DMS 273 (cell line): Measurements from ENCODE around the gene ANAPC16.
"Not testable (repeated sequence)": the region's sequence is repeated elsewhere in the genome, so short reads cannot be mapped to it uniquely, and the experiment has no call there.

ENCODE experiments used
- DNase-seq: peaks from one replicate; lab custom pipeline; 2025; ENCODE audit not compliant: unreplicated experiment; lab: John Stamatoyannopoulos, UW

Gene ANAPC16

DNA sequence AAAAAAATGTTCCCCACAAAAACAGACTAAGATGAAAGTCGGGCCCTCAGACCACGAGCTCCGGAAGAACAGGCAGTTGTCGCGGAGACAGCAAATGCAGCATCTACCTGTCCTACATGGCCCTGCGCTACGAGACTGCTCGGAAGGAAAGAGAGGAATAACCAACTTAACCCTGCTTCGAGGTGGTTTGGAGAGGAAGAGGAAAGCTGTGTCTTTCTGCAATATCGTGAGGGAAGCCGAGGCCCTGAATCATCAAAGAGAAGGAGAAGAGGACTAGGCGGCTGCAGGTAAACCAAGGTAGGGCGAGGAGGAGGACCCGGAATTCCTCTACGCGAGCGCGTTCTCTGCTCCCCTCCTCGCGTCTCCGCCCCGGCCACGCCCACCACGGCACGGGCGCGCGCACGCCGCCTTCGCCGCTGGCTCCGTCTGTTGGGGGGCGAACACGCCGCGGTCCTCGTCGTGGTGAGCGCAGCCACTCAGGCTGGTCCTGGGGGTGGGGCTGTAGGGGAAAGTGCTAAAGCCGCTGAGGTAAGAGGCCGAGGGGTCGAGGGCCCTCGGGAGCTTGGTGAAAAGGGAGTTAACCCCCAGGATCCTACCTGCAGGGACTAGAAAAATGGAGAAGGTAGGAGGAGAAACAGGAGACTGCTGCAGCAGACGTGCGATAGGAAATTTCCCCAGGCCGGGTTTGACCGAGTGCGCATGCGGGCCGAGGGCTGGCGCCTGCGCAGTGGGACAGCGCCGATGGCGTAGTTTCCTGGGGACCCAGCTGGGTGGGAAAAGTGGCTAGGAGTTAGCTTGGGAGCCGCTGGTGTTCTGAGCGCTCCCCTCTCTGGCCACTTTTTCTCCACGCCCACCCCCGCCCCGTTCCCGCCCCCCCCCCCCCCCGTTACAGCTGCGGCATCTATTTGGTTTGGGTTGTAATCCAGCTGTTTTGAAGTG lies at the start of gene ANAPC16, which contains the start of gene ASCC1:
Gene ANAPC16 (plus strand): TSS at position 402 of the 939 bp plus-strand sequence. CDS start 7,903 bp downstream, outside the sequence.
Gene ASCC1 (minus strand): TSS at position 666 of the 939 bp plus-strand sequence. CDS start 2,978 bp downstream, outside the sequence.
- peak; percentile 93 for DNase-seq

DNA sequence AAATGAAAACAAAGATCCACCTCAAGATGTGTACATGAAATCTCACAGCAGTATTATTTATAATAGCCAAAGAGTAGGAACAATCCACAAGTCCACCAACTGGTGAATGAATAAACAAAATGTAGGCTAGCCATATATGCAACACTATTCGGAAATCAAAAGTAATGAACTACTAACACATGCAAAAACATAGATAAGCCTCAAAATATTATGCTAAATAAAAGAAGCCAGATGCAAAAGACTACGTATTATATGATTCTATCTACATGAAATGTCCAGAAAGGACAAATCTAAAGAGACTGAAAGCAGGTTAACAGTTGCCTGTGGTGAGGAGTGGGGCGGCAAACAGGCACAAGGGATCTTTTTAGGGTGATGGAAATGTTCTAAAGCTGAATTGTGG lies 48.7 kb upstream of the ANAPC16 start:
- no peak for DNase-seq

DNA sequence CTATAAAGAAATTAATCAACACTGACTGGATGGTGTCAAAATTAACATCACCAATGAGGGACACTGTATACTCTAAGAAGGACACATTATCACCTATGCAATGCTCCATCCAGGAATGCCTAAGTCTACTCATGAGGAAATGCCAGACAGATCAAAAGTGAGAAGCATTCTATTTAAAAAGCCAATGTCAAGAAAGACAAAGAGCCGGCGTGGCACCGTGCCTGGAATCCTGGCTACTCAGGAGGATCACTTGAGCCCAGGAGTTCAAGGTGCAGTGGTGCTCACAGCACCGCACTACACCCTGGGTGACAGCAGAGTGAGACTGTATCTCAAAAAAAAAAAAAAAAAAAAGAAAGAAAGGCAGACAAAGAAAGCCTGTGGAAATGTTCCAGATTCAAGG lies 45.5 kb upstream of the ANAPC16 start:
- no peak for DNase-seq

DNA sequence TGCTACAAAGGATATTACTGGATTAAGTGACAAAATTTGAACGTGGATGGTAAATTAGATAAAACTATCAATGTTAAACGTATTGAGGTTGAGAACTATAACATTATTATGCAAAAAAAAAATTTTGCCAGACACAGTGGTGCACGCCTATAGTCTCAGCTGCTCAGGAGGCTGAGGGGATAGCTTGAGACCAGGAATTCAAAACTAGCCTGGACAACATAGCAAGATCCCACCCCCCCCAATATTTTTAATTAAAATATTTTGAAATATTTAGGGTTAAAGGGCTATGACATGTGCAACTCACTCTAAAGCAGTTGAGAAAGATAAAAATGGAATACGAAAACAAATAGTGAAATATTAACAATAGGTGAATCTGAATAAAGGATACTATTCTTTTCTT lies 45.1 kb upstream of the ANAPC16 start:
- DNase-seq: no peak

DNA sequence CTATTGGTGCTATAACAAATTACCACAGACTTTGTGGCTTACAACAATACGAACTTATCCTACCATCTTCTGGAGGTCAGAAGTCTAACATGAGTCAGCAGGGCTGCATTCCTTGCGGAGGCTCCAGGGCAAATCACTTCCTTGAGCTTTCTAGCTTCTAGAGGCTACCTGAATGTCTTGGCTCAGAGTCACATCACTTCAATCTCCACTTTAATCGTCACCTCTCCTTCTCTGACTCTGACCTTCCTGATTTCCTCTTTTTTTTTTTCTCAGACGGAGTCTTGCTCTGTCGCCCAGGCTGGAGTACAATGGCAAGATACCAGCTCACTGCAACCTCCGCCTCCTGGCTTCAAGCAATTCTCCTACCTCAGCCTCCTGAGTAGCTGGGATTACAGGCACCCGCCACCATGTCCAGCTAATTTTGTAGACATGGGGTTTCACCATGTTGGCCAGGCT lies 44.6 kb upstream of the ANAPC16 start:
- no peak for DNase-seq

DNA sequence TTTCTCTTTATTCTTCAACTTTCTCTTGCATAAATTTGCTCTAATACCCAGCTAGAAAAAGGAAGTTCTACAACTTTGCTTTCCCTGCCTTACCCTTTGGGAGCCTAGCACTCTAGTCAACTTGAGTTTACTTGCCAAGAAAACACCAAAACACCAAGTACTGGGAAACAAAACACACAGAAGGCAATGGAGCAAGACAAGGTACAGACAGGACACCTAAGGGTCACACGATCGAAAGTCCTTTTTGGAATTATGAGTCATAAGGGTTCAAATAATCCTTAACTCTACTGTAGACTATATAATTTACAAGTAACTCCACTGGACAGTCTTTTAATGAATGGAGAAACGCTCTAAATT lies 42.6 kb upstream of the ANAPC16 start:
- no peak for DNase-seq

DNA sequence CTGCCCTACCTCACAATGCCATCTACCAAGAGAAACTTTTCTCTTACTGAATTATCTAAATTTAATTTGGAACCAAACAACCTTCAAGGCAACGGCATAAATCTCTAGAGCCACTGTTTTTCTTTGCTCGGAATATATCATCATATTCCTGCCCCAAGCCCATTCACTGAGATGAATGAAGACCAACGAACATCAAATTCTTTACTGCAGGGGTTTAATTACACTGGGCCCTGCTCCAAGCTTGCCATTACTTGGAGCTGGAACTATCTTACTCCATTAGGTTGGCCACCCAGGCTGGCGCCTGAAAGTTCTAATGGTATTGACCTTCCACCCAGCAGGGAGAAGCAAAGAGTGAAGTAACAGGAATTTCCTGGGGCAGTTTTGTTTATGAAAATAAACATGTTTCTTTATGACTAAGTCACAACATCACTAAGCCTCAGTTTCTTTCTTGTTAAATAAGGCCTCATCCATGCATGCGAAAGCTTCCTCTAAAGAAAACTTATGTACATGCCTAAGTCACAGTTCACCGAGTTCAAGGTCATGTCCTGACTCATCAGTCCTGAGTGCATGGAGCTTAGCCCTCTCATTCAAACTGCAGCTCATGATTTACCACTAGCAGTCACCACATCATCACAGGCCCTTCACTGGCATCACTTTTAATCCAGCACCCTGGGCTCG lies 42.1 kb upstream of the ANAPC16 start:
- no peak for DNase-seq

DNA sequence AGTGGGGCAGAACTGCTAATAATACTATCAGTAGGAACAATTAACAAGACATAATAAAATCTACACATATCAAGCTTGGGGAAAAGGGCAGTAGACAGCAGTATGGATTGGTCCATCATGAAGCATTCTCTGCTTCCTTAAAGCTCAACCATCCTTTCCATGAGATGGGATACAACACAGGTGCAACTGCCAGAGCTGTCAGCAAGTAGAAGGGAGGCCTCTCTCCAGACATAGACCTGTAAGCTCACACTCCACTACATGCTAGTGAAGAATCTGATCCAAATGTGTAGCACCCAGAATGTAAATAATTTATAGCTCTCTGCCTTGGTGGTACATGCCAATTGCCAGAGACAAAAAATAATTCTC lies 41.5 kb upstream of the ANAPC16 start:
- DNase-seq: no peak

DNA sequence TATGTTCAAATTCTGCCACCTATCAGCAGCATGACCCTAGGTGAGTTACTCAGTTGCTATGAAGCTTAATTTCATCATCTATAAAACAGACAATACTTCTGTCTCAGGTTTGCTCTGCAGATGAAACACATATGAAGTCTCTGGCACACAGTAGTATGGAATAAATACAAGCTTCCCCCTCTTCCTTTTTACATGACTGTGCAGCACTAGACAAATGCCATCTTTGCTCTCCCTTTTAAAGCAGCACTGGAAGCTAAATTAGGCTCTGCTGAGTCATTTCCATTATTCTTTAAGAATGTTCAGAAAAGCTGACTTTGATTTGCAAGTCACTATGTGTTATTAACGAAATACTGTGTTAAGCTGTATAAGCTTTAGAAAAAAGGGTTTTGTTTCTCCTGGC lies 40.7 kb upstream of the ANAPC16 start:
- DNase-seq: no peak

DNA sequence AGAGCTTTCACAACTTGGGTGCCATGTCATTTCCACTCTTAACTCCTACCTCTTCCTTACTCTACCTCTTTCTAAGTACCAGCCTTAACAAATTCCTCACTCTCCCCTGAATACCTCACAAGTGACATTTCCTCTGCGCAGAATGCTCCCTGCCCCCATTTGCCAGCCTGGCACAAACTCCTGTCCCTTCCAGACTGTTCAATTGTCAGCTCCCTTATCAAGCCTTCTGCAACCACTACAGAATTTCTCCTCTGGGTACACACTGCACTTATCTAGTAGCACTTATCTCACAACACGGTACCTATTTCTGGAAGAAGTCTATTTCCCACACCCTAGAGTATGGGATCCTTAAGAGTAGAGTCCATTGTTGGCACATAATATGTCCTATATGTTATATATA lies 39.1 kb upstream of the ANAPC16 start:
- no peak for DNase-seq

DNA sequence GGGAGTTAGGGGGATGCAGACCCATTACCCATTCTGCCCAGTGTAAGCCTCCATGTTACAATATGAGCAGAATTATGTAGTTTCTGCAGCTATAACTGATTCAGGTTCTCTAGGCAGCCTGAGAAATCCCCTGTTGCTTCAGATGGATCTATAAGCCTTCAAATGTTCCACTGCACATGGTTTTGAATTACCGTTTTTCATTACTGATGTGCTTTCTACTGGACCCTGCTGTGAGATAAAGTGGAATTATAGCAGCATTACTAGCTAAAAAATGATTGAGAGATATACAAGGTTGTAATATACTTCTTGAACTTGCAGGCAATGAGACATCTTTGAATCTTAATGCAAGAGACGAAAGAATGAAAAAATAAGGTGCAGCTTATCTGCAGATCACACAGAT lies 38.4 kb upstream of the ANAPC16 start:
- no peak for DNase-seq

DNA sequence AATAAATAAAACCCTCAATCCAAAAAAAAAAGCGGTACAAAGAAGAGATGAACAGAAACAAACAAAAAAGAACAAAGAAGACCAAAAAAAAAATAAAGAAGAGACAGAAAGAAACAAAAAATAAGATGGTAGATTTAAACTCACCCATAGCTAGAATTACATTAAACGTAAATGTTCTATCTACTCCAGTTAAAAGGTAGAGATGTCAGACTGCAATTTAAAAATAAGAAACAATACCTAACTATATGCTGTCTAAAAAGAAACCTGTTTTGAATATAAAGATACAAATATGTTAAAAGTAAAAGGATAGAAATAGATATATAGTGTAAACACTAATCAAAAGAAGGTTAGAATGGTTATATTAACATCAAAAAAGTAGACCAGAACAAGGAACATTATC lies 31.7 kb upstream of the ANAPC16 start:
- no peak for DNase-seq

DNA sequence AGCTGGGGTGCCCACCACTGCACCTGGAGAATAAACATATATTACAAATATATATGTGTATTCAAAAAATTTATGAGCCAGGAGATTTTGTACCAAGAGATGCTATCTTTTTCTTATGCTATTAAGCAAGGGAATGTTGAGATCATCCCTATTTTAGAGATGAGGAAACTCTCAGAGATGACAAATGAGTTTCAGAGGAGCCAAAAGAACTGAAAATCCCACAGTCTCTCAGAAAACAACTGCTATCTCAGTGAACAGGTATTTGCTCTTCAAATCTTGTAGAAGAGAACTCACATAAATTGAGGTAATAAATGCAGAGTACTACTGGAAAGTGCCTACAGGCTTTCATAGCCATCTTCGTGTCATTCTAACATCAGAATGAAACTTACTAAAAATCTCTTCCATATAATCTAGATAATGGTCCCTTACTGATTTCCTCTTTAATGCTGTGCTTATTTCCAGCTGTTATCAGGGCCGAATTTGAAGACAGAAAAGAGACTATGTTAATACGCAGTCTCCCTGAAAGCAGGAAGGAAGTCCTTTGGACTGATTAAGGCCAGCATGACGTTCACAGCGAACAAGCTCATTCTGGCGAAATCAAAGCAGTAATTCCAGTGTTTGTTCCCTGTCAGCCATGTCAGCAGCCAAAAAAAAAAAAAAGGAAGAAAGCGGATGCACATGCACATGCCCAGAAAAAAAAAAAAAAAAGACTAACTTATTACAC lies 29.4 kb upstream of the ANAPC16 start:
- no peak for DNase-seq

DNA sequence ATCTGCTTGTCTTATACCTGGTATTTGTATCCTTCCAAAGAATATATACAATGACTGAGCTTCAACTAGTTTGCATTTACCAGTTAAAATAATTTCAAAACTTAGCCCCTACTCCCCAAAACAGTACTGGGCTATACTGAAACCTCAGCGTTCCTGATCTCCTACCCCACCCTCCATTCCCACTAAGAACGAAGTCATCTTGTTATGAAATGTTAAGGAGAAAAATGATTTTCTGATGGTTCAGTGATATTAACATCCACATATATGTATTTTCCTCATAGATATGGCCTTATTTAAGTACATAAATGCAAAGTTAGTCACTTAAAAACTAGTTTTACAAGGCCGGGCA lies 28.9 kb upstream of the ANAPC16 start:
- DNase-seq: no peak

DNA sequence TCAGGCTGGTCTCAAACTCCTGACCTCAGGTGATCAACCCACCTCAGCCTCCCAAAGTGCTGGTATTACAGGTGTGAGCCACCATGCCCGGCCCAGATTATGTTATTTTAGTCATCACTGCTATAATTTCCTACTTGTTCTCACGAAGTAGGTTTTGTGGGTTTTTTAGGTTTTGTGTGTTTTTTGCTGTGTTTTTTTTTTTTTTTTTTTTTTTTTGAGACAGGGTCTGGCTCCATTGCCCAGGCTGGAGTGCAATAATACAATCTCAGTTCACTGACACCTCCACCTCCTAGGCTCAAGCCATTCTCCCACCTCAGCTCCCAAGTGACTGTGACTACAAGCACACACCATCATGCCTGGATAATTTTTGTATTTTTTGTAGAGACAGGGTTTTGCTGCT lies 20.9 kb upstream of the ANAPC16 start:
- DNase-seq: no peak

DNA sequence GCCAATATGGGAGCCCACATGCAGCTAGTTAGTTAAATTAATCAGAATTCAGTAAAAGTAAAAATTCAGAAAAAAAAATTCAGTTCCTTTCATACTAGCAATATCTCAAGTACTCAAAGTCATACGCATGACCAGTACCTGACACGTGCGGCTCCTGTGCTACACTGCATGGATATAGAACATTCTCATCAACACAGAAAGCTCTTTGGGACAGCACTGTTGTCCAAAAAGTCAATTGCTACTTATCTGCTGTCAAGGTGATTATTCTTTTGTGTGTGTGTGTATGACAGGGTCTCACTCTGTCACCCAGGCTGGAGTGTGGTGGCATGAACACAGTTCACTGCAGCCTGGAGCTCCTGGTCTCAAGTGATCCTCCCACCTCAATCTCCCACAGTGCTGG lies 14.9 kb upstream of the ANAPC16 start:
- DNase-seq: no peak

DNA sequence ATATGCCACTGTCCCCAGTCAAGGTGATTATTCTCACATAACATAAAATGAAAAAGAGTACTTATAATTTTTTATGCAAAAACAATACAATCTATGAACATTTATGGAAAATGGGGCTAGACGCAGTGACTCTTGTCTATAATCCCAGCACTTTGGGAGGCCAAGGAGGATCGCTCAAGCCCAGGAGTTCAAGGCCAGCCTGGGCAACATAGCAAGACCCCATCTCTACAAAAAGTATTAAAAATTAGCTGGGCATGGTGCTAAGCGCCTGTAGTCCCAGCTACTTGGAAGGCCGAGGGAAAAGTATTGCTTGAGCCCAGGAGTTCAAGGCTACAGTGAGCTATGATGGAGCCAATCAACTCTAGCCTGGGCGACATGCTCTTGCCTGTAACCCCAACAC lies 14.5 kb upstream of the ANAPC16 start:
- DNase-seq: no peak

DNA sequence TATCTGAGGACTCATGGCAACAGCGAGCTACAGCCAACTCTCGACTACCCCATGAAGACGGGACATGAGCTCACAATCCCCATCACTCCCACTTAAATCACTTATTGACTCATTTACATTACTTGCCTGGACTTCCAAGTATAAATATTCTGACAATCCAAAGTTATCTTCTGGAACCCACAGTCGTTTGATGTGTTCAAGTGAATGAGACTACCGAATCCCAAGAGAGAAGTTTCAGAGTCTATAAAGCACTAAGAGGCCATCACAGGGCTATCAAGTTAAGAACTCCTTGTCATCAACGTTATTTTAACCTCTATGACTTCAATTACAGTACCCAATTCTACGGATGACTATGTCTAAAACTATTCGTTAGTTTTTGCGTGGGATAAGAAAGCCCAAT lies 11.5 kb upstream of the ANAPC16 start:
- DNase-seq: no peak

DNA sequence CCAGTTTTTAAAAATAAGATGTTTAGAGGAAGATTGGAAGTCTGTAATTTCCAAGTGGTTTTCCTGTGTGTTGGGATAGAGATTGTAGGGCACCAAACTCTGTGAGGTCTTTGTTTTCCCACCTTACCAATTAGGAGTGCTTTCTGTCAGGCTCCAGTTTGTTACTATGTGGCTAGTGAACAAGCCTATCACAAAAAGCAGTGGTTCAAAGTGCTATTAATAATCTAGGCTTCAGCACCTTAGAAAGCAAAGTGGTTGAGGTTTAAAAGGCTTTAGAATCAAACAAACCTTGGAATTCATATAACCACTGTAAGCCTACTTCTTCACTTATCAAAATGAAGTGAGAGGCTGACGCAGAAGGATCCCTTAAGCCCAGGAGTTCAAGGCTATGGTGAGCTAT lies 11.1 kb upstream of the ANAPC16 start:
- DNase-seq: no peak

DNA sequence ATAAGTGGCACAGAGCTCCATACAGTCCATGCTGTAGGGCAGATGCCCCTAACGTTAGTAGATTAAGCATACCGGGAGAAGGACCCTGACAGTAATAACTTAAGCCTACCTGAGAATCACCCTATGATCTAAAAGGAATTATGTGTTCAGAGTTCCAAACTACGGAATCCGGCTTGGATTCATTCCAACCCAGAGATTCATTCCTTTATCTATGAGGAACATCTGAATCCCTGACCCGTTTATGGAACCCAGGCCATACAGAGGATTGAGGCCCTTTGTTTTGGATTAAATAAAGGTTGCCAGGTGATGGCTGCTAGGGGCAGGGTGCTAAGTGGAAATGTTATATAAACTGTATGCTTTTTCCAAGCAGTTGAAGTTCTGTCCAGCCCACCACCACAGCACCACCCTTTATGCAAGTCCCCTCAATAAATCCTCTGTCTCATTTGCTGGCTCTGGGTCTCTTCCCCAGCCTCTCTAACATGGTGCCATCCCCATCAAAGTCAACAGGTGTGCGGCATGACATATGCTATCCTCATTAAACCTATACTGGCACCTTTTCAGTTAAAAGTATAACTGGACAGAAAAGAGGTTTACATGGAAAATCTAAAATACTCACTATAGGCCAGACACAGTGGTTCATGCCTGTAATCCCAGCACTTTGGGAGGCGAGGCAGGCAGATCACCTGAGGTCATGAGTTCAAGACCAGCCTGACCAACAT lies 9.1 kb upstream of the ANAPC16 start:
- DNase-seq: no peak

DNA sequence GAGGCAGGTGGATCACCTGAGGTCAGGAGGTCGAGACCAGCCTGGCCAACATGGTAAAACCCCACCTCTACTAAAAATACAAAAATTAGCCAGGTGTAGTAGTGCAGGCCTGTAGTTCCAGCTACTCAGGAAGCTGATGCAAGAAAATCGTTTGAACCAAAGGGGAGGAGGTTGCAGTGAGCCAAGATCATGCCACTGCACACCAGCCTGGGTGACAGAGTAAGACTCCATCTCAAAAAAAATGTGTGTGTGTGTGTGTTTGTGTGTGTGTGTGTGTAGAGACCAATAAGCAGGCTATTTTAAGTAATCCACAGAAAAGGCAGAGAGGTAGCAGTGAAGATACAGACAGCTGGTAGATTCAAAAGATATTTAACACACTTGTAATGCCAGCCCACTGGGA lies 7.3 kb upstream of the ANAPC16 start:
- not testable (repeated sequence) for DNase-seq
